A549 (cell line): ENCODE measurements around the gene PDSS2.

ENCODE experiments used
- CHD4 ChIP-seq: fragments of 200-600 bp; sonication (generic); IDR thresholded peaks from 2 replicates; pipeline ENCODE4 v1.6.1; 2016; ENCODE audit warnings: antibody characterized with exemption, mild to moderate bottlenecking, borderline replicate concordance
- EHMT2 ChIP-seq: fragments of 200-600 bp; sonication (generic); IDR thresholded peaks from 2 replicates; pipeline ENCODE4 v1.6.1; 2016; ENCODE audit warnings: antibody characterized with exemption, low read depth, mild to moderate bottlenecking, moderate library complexity
- POLR2A ChIP-seq: IDR thresholded peaks from 2 replicates; pipeline ENCODE4 v1.6.1; 2012; ENCODE audit warnings: mild to moderate bottlenecking, low read length
- RAD21 ChIP-seq, 2 experiments: fragments of >200 bp in 1 of 2; sonication (Bioruptor Twin) in 1 of 2; formaldehyde crosslinking in 1 of 2; IDR thresholded peaks in 1 of 2; conservative IDR thresholded peaks in 1 of 2; 2 replicates in 1 of 2; 3 replicates in 1 of 2; pipeline ENCODE4 v1.6.1; 2012 to 2018; ENCODE audit warnings: inconsistent platforms in 1 of 2
- RFX5 ChIP-seq: fragments of 450-650 bp; IDR thresholded peaks from 2 replicates; pipeline ENCODE4 v1.7.1; 2014; ENCODE audit warnings: antibody characterized with exemption, mild to moderate bottlenecking, moderate library complexity
- TF ChIP-seq, protein P1 (sequence below): fragments of >200 bp; sonication (Bioruptor Twin); formaldehyde crosslinking; IDR thresholded peaks from 3 replicates; pipeline ENCODE4 v1.5.1; 2016
- TF ChIP-seq, protein P2 (sequence below): fragments of >200 bp; sonication (Bioruptor Twin); formaldehyde crosslinking; IDR thresholded peaks from 3 replicates; pipeline ENCODE4 v1.6.1; 2016

DNA sequence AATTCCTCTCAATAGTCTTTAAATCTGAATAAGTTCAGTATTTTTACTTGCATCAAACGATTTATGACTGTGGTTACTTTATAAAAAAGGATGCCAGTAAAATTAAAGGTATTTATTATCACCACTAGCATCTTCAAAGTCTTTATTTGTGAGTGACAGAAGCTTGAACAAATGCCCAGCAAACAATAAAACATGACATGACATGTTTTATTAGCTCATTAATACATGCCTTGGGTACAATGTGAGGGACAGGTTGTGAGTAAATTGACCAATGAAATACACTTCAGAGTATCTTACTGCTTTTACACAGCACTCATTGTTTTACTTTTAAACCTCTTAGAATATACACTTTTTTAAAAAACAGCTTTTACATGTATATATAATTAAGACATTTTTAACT is 230.6 kb downstream of the PDSS2 start:
- TF ChIP-seq, protein P1, sequence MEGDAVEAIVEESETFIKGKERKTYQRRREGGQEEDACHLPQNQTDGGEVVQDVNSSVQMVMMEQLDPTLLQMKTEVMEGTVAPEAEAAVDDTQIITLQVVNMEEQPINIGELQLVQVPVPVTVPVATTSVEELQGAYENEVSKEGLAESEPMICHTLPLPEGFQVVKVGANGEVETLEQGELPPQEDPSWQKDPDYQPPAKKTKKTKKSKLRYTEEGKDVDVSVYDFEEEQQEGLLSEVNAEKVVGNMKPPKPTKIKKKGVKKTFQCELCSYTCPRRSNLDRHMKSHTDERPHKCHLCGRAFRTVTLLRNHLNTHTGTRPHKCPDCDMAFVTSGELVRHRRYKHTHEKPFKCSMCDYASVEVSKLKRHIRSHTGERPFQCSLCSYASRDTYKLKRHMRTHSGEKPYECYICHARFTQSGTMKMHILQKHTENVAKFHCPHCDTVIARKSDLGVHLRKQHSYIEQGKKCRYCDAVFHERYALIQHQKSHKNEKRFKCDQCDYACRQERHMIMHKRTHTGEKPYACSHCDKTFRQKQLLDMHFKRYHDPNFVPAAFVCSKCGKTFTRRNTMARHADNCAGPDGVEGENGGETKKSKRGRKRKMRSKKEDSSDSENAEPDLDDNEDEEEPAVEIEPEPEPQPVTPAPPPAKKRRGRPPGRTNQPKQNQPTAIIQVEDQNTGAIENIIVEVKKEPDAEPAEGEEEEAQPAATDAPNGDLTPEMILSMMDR, result no peak
- TF ChIP-seq, protein P2, sequence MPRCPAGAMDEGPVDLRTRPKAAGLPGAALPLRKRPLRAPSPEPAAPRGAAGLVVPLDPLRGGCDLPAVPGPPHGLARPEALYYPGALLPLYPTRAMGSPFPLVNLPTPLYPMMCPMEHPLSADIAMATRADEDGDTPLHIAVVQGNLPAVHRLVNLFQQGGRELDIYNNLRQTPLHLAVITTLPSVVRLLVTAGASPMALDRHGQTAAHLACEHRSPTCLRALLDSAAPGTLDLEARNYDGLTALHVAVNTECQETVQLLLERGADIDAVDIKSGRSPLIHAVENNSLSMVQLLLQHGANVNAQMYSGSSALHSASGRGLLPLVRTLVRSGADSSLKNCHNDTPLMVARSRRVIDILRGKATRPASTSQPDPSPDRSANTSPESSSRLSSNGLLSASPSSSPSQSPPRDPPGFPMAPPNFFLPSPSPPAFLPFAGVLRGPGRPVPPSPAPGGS, result no peak
- TF ChIP-seq EHMT2 (no peak), CHD4 (no peak), RFX5 (no peak), POLR2A (no peak), RAD21 (conservative IDR thresholded peaks at IDR 0.05 in 1 of 2, IDR thresholded peaks at IDR 0.05 in 1 of 2) (no peak)
